SK-N-SH (cell line): Measurements from ENCODE around the gene ZCCHC2. TPM values are rescaled to one million over a fixed set of nuclear protein-coding genes. Genes with fewer than 3 reads are reported as not detected.

Experiments used
- CTCF ChIA-PET: fragments of 300-600, 350-600 bp; formaldehyde crosslinking; extraction: SDS; loops from one replicate; lab custom pipeline; 2021; lab: Yijun Ruan, JAX
- POLR2A ChIA-PET: fragments of 350-600 bp; sonication (Branson Sonifier 250); formaldehyde crosslinking; extraction: SDS; loops from one replicate; lab custom pipeline; 2020; ENCODE audit warnings: antibody characterized with exemption, inconsistent platforms; lab: Yijun Ruan, JAX
- DNase-seq: peaks from one replicate; pipeline ENCODE4 v3.0.0; 2012
- H2AFZ ChIP-seq: fragments of 200-600 bp; sonication (generic); 2 replicates; pipeline ENCODE4 v1.8.1; 2016; ENCODE audit warnings: antibody characterized with exemption, mild to moderate bottlenecking, low read depth
- H3F3A ChIP-seq: fragments of 200-600 bp; sonication (generic); replicated peaks from 2 replicates; pipeline ENCODE3; 2016; ENCODE audit warnings: antibody characterized with exemption, mild to moderate bottlenecking; ENCODE audit not compliant: insufficient read depth
- H3K27ac ChIP-seq, 2 experiments: fragments of 200-500 bp in 1 of 2; fragments of 200-600 bp in 1 of 2; sonication (Bioruptor generic) in 1 of 2; sonication (generic), shearing (Covaris generic) in 1 of 2; 2 replicates each; pipeline versions ENCODE4 v1.5.1 to v1.6.1; 2014 to 2016; ENCODE audit warnings: low read depth in 2 of 2, inconsistent platforms in 1 of 2, low read length in 1 of 2, mild to moderate bottlenecking in 1 of 2, mixed read lengths in 1 of 2
- H3K27me3 ChIP-seq: fragments of 200-600 bp; sonication (generic), shearing (Covaris generic); 2 replicates; pipeline ENCODE4 v1.6.1; 2016; ENCODE audit warnings: mixed run types; ENCODE audit not compliant: insufficient read depth
- H3K36me3 ChIP-seq, 2 experiments: fragments of 200-500 bp in 1 of 2; fragments of 200-600 bp in 1 of 2; sonication (Bioruptor generic) in 1 of 2; sonication (generic) in 1 of 2; replicated peaks in 1 of 2; 2 replicates each; pipeline versions ENCODE3 to v1.5.1; 2014 to 2016; ENCODE audit warnings: low read length in 1 of 2, mild to moderate bottlenecking in 1 of 2; ENCODE audit not compliant: insufficient read depth in 2 of 2, control insufficient read depth in 1 of 2
- H3K4me1 ChIP-seq, 2 experiments: fragments of 200-500 bp in 1 of 2; fragments of 200-600 bp in 1 of 2; sonication (Bioruptor generic) in 1 of 2; sonication (generic), shearing (Covaris generic) in 1 of 2; 2 replicates each; pipeline versions ENCODE4 v1.5.1 to v1.6.1; 2014 to 2016; ENCODE audit warnings: low read depth in 1 of 2, low read length in 1 of 2, mixed run types in 1 of 2; ENCODE audit not compliant: insufficient read depth in 2 of 2, control insufficient read depth in 1 of 2
- H3K4me2 ChIP-seq: fragments of 200-600 bp; sonication (generic), shearing (Covaris generic); 2 replicates; pipeline ENCODE4 v1.6.1; 2017; ENCODE audit warnings: mixed run types
- H3K4me3 ChIP-seq, 2 experiments: fragments of 200-500 bp in 1 of 2; fragments of 200-600 bp in 1 of 2; sonication (Bioruptor generic) in 1 of 2; sonication (generic), shearing (Covaris generic) in 1 of 2; 2 replicates each; pipeline versions ENCODE4 v1.5.1 to v1.8.1; 2014 to 2016; ENCODE audit warnings: low read depth in 2 of 2, inconsistent platforms in 1 of 2, low read length in 1 of 2, mild to moderate bottlenecking in 1 of 2, mixed read lengths in 1 of 2, moderate library complexity in 1 of 2
- H3K79me2 ChIP-seq: fragments of 200-600 bp; sonication (generic); 2 replicates; pipeline ENCODE4 v1.8.1; 2017; ENCODE audit warnings: mild to moderate bottlenecking; ENCODE audit not compliant: insufficient read depth
- H3K9ac ChIP-seq: fragments of 200-600 bp; sonication (generic); 2 replicates; pipeline ENCODE4 v1.6.1; 2017; ENCODE audit warnings: mixed run types
- H3K9me2 ChIP-seq: fragments of 200-600 bp; sonication (generic); 2 replicates; pipeline ENCODE4 v1.6.1; 2017; ENCODE audit warnings: mixed run types
- H3K9me3 ChIP-seq: fragments of 200-600 bp; sonication (generic); 2 replicates; pipeline ENCODE4 v1.6.1; 2017; ENCODE audit warnings: mixed run types, mild to moderate bottlenecking, moderate library complexity
- H4K20me1 ChIP-seq: fragments of 200-600 bp; sonication (generic); 2 replicates; pipeline ENCODE4 v1.6.1; 2017; ENCODE audit warnings: mild to moderate bottlenecking, mixed run types; ENCODE audit not compliant: insufficient read depth
- ELF1 ChIP-seq: IDR thresholded peaks from 2 replicates; pipeline ENCODE4 v1.4.0; 2012
- EP300 ChIP-seq, 2 experiments: IDR thresholded peaks; 2 replicates each; pipeline versions ENCODE4 v1.4.0 to v1.6.1; 2012; ENCODE audit warnings: borderline replicate concordance in 1 of 2, low read depth in 1 of 2, low read length in 1 of 2
- EZH2phosphoT487 ChIP-seq: fragments of 200-600 bp; sonication (generic); IDR thresholded peaks from 2 replicates; pipeline ENCODE4 v1.6.1; 2017; ENCODE audit warnings: low read depth, mixed run types, mild to moderate bottlenecking, antibody characterized with exemption, moderate library complexity, borderline replicate concordance
- FOSL2 ChIP-seq: IDR thresholded peaks from 2 replicates; pipeline ENCODE4 v1.4.0; 2012; ENCODE audit warnings: low read depth, mild to moderate bottlenecking, moderate library complexity, borderline replicate concordance
- FOXJ3 ChIP-seq: sonication (generic); formaldehyde crosslinking; IDR thresholded peaks from 2 replicates; pipeline ENCODE4 v1.5.1; 2020; ENCODE audit warnings: mild to moderate bottlenecking, missing genetic modification reagents
- GABPA ChIP-seq: IDR thresholded peaks from 2 replicates; pipeline ENCODE4 v1.4.0; 2012; ENCODE audit warnings: low read depth, mild to moderate bottlenecking
- MXI1 ChIP-seq: IDR thresholded peaks from 2 replicates; pipeline ENCODE4 v1.6.1; 2012; ENCODE audit warnings: mild to moderate bottlenecking, low read depth, low read length, improper control_type of control experiment
- NFIC ChIP-seq: IDR thresholded peaks from 2 replicates; pipeline ENCODE4 v1.4.0; 2012; ENCODE audit warnings: borderline replicate concordance
- POLR2AphosphoS5 ChIP-seq: IDR thresholded peaks from 2 replicates; pipeline ENCODE4 v1.6.1; 2012; ENCODE audit warnings: low read depth, low read length
- RAD21 ChIP-seq: IDR thresholded peaks from 2 replicates; pipeline ENCODE4 v1.6.1; 2012; ENCODE audit warnings: mild to moderate bottlenecking, low read length
- RCOR1 ChIP-seq: fragments of 150-350 bp; IDR thresholded peaks from 2 replicates; pipeline ENCODE4 v1.6.1; 2017; ENCODE audit warnings: antibody characterized with exemption, low read length
- TCF12 ChIP-seq: IDR thresholded peaks from 2 replicates; pipeline ENCODE4 v1.4.0; 2012
- TEAD4 ChIP-seq: IDR thresholded peaks from 2 replicates; pipeline ENCODE4 v1.4.0; 2012; ENCODE audit warnings: mild to moderate bottlenecking, borderline replicate concordance; ENCODE audit not compliant: insufficient read depth
- WGBS: methylation state at CpG from one replicate; pipeline ENCODE4 v1.1.6; 2017; ENCODE audit warnings: low lambda C conversion rate; 5-methylcytosine and 5-hydroxymethylcytosine counted together
- polyA plus RNA-seq, 3 experiments: library from polyadenylated mRNA; depleted of rRNA; stranded (reverse); fragments of >200 nt; gene quantifications; 2 replicates each; pipeline ENCODE4 v1.2.3, GENCODE V29; 2012
- TF ChIP-seq, protein P1 (sequence below): IDR thresholded peaks from 2 replicates; pipeline ENCODE4 v1.4.0; 2012; ENCODE audit warnings: low read depth
- TF ChIP-seq, protein P2 (sequence below): fragments of 150-350 bp; IDR thresholded peaks from 2 replicates; pipeline ENCODE4 v1.6.1; 2017; ENCODE audit warnings: antibody characterized with exemption, low read length, low read depth, borderline replicate concordance
- TF ChIP-seq, protein P3 (sequence below): IDR thresholded peaks from 2 replicates; pipeline ENCODE4; 2012

The ZCCHC2 gene
- polyA plus RNA-seq, 1 of the 3 experiments (the other 2 are of a cell fraction) = 7.3 TPM

DNA sequence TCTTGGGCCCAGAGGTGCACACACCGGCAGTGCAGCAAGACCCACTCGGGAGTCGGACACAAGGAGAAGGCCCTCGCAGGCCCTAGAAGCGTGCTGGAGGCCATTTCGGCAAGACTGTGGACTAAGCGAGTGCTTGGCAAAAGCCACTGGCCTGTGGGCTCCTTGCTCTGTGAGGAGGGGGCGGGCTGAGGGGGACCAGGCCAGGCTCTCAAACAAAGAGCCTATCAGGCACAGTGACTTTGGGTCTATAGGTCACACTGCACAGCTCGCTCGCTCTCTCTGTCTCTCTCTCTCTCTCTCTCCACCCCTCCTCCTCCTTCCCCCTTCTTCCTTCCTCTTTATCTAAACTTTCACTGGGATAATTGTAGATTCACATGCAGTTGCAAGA lies 23.6 kb upstream of the ZCCHC2 start:
- no peaks in the 10 kb centered on the region for H3K79me2 ChIP-seq
- no peaks in the 10 kb centered on the region for H3K4me1 ChIP-seq
- no peak overlapping the region for H3K4me2 ChIP-seq
- no peaks in the 10 kb centered on the region for H4K20me1 ChIP-seq
- H3K9ac ChIP-seq = no peak overlapping the region
- H3K27ac ChIP-seq = no peak overlapping the region
- no peaks in the 10 kb centered on the region for H3K9me3 ChIP-seq
- CTCF ChIA-PET = interaction anchor here (1.0 to 1.2 kb wide), 2 partner anchors 22 to 73 kb away, joined by 3 read pairs; no protein-coding TSS in a partner anchor
- no peaks in the 10 kb centered on the region for H3K36me3 ChIP-seq
- 92% methylated on average over 9 of the region's 10 CpGs for WGBS
- no peaks in the 10 kb centered on the region for H3F3A ChIP-seq
- POLR2A ChIA-PET = no interaction called here
- TF ChIP-seq FOXJ3 (CRISPR knock-in tag) = no peak
- TF ChIP-seq GABPA = no peak
- TF ChIP-seq RCOR1 = no peak
- no peak for TF ChIP-seq TCF12
- TF ChIP-seq, protein P1, sequence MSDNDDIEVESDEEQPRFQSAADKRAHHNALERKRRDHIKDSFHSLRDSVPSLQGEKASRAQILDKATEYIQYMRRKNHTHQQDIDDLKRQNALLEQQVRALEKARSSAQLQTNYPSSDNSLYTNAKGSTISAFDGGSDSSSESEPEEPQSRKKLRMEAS = no peak
- no peak for TF ChIP-seq EZH2phosphoT487
- TF ChIP-seq ELF1 = no peak
- TF ChIP-seq FOSL2 = no peak
- no peak for TF ChIP-seq TEAD4
- TF ChIP-seq EP300 (IDR thresholded peaks at IDR 0.05; ENCODE audit: borderline replicate concordance in 1 of 2, low read depth in 1 of 2, low read length in 1 of 2) = no peak
- no peak for TF ChIP-seq POLR2AphosphoS5
- TF ChIP-seq, protein P2, sequence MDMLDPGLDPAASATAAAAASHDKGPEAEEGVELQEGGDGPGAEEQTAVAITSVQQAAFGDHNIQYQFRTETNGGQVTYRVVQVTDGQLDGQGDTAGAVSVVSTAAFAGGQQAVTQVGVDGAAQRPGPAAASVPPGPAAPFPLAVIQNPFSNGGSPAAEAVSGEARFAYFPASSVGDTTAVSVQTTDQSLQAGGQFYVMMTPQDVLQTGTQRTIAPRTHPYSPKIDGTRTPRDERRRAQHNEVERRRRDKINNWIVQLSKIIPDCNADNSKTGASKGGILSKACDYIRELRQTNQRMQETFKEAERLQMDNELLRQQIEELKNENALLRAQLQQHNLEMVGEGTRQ = no peak
- H2AFZ ChIP-seq = no peak overlapping the region
- H3K27me3 ChIP-seq = no peaks in the 10 kb centered on the region
- no peaks in the 10 kb centered on the region for H3K9me2 ChIP-seq
- H3K4me3 ChIP-seq = no peak overlapping the region
- DNase-seq = no peak

DNA sequence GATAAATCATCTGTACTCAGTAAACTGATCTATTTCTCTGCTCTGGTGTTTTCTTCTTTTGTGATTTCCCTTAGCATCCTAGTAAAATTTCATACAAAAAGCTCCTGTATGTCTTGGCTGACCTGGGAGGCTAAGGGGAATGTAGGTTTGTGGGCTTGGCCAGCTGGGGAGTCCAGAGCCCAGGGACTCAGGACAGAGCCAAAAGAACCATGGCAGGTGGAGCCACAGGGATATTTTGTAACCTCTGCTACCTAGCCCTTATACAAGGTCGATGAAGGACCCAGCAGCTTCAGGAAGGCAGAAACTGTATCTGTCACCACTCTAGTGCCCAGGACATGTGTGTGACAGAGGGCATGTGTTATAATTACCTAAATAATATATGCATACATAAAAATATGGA lies 22.7 kb upstream of the ZCCHC2 start:
- CTCF ChIA-PET = interaction anchor here (1.2 kb wide), 1 partner anchor 74 kb away, joined by 3 read pairs; no protein-coding TSS in a partner anchor
- POLR2A ChIA-PET = no interaction called here
- no peak for TF ChIP-seq RAD21
- no peak for TF ChIP-seq NFIC
- TF ChIP-seq, protein P3, sequence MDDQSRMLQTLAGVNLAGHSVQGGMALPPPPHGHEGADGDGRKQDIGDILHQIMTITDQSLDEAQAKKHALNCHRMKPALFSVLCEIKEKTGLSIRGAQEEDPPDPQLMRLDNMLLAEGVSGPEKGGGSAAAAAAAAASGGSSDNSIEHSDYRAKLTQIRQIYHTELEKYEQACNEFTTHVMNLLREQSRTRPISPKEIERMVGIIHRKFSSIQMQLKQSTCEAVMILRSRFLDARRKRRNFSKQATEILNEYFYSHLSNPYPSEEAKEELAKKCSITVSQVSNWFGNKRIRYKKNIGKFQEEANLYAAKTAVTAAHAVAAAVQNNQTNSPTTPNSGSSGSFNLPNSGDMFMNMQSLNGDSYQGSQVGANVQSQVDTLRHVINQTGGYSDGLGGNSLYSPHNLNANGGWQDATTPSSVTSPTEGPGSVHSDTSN = no peak
- TF ChIP-seq FOXJ3 (CRISPR knock-in tag) = no peak
- no peak for TF ChIP-seq TEAD4
- TF ChIP-seq MXI1 = no peak
- TF ChIP-seq EP300 (IDR thresholded peaks at IDR 0.05; ENCODE audit: borderline replicate concordance in 1 of 2, low read depth in 1 of 2, low read length in 1 of 2) = no peak

More for the DNA sequence above, 22.7 kb upstream of the ZCCHC2 start:
- Histone ChIP-seq H3K79me2 (no peaks in the 10 kb centered on the region), H3K4me3 (no peak overlapping the region), H2AFZ (no peak overlapping the region), H3K4me2 (no peak overlapping the region), H4K20me1 (no peaks in the 10 kb centered on the region), H3K9ac (no peak overlapping the region), H3K9me3 (no peaks in the 10 kb centered on the region), H3K27ac (no peak overlapping the region), H3K27me3 (no peaks in the 10 kb centered on the region), H3K9me2 (no peaks in the 10 kb centered on the region), H3K36me3 (no peaks in the 10 kb centered on the region), H3F3A (no peaks in the 10 kb centered on the region), H3K4me1 (no peaks in the 10 kb centered on the region)
- no peak for DNase-seq
- 26% methylated on average over 1 of the region's 1 CpG for WGBS
